Astrocyte of the spinal cord (primary cell): Measurements from ENCODE around the gene LCP2.

Source experiments
- DNase-seq: peaks from one replicate; pipeline ENCODE4 v3.0.0; 2011; ENCODE audit warnings: low read depth, low spot score
- H3K4me3 ChIP-seq: 2 replicates; pipeline ENCODE4 v1.5.1; 2011; ENCODE audit warnings: low read depth, mild to moderate bottlenecking, low read length, moderate library complexity
- in situ Hi-C: cut with HindIII; loops from 2 replicates; pipeline ENCODE4 v1.10.0; 2017; ENCODE audit warnings: low sequenced_read_pairs
- TF ChIP-seq, protein P1 (sequence below): IDR thresholded peaks from 2 replicates; pipeline ENCODE4 v1.5.1; 2012; ENCODE audit warnings: low read depth, mild to moderate bottlenecking, low read length, inconsistent platforms

The LCP2 gene

DNA sequence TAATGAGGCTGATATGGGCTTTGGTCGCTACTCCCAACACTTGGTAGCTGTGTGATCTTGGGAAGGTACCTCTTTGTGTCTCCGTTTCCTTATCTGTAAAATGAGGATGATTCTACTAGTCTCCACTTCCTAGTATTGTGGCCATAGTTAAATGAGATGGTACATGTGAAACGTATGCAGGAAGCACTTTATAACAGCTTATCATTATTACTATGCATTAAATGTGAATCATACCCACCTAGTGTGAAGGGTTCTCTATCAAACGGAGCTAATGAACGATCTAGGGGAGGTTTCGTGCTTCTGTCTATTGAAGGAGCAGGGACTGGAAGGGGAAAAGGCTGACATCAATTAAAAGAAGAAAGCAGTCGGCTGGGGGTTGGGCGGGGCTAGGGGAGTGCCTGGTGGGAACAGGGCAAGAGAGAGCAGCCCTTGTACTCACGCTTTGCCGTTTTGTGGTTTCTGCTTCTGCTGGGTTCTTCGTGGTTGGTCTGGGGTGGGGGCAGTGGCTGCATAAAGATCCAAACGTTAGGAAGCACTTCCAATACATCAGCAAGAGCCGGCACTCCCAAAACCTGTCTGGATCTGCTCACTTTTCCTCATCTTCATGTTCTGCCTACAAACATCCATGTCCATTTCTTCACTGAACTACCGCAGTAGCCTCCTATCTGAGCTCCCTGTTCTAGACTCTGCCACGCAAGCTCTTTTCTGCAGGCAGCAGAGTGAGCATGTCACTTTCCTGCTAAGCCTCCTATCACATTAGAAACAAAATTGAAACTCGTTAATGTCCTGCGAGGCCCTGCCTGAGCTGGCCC lies 30.8 kb downstream of the LCP2 start:
- no peak overlapping the region for H3K4me3 ChIP-seq
- TF ChIP-seq, protein P1, sequence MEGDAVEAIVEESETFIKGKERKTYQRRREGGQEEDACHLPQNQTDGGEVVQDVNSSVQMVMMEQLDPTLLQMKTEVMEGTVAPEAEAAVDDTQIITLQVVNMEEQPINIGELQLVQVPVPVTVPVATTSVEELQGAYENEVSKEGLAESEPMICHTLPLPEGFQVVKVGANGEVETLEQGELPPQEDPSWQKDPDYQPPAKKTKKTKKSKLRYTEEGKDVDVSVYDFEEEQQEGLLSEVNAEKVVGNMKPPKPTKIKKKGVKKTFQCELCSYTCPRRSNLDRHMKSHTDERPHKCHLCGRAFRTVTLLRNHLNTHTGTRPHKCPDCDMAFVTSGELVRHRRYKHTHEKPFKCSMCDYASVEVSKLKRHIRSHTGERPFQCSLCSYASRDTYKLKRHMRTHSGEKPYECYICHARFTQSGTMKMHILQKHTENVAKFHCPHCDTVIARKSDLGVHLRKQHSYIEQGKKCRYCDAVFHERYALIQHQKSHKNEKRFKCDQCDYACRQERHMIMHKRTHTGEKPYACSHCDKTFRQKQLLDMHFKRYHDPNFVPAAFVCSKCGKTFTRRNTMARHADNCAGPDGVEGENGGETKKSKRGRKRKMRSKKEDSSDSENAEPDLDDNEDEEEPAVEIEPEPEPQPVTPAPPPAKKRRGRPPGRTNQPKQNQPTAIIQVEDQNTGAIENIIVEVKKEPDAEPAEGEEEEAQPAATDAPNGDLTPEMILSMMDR: no peak
- no peak for DNase-seq
- in situ Hi-C loops: no loop called here

DNA sequence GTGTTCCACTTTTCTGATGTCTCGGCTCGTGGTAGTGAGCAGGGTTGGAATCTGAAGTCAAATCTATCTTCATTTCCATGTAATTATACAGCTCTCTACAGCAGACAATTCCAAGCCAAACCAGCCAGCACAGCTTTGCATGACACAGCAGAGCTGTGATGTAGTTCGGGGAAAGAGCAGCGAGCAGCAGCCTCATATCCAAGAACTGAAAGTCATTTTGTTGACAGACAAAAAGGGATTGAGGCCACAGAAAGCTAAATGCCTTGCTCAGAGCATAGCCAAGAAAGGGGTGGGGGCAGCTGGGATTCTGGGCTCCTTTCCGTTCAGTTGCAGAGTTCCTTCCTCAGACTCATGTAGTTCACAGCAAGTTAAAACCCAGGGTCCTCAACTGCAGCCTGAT lies 32.1 kb downstream of the LCP2 start:
- H3K4me3 ChIP-seq: no peak overlapping the region
- no peak for DNase-seq
- TF ChIP-seq, protein P1: no peak
- in situ Hi-C loops: no loop called here

DNA sequence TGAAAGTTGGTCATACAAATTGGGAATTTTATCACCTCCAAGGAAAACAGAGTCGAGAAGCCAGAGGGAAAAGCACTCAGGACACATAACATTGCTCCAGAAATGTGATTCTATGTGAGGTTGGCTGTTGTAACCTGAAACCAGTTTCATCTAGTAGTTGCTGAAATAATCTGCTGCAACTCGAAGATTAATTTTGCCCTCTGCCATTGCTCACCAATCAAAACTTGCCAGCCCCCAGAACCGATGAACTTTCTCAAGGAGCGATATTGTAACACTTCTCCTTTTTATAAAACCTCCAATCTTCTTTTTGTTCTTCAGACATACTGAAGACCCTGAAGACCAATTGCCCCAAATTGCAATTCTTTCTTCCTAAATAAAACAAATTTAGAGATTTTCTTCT lies 33.7 kb downstream of the LCP2 start:
- H3K4me3 ChIP-seq: no peak overlapping the region
- TF ChIP-seq, protein P1: no peak
- DNase-seq: no peak
- in situ Hi-C loops: no loop called here

DNA sequence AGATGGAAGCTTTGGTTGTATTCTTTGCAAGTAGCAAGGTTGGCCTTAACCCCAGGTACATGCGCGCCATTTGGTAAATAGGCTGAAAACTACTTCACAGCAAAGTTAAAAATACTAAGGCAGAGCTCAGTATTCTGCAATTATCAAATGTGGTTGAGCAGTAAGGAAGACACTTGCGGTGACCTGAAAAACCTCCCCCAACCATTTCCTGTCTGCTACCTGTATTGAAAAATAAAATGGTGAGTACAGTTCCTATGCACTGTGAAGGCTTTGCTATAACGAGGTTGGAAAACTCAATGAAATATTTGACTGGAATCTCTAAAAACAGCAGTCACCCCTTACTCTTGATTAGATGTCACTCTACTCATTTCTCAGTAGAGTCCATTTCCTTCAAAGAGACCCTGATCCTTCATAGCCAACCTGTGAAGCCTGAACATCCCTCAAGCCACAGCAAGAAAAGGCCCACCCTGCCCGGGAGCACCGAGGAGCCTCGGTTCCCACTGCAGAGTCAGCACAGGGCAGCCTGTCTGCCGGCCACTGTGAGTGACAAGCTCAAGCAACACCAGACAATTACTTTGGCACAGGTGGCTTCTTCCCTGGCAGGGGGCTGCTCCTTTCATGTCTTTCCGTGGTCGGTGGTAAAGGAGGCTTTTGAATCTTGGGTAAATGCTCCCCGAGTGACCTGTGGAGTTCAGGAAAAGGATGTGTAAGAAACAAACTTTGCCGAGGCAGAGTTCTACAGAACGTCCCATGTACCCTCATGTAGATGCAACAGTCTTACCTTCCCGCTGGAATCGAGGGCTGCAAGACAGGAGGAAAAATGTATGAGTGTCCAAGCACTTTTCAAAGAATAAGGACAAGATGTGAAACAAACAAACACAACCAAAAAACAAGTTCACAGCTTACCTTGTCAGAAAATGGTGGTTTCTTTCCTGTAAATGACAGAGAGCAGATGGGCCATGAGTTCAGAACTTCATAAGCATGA lies 35.2 kb downstream of the LCP2 start:
- TF ChIP-seq, protein P1: no peak
- H3K4me3 ChIP-seq: no peak overlapping the region
- in situ Hi-C loops: no loop called here
- DNase-seq: no peak

DNA sequence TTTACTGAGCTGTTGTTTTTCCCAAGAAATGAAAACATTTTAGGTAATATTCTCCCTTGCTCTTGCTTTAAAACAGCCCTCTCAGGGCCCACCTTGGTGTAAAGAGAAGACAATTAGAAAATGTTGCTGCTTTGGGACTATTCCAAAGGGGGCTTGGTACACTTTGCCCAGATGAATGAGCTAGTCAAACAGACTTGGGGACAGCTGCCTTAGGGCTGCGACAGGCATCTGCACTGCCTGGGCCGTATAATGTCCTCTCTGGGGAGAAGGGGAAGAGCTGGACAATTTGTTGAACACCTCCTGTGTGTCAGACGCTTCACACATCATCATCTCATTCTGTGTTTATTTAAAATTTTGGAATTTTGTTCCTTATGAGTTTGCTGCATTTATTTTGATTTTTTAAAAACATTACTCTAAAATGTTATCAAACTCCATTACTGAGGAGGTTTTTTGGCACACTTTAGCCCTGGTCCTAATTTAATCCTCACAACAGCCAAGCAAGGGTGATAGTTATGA lies 36.0 kb downstream of the LCP2 start:
- TF ChIP-seq, protein P1: no peak
- H3K4me3 ChIP-seq: no peak overlapping the region
- no peak for DNase-seq
- in situ Hi-C loops: no loop called here

DNA sequence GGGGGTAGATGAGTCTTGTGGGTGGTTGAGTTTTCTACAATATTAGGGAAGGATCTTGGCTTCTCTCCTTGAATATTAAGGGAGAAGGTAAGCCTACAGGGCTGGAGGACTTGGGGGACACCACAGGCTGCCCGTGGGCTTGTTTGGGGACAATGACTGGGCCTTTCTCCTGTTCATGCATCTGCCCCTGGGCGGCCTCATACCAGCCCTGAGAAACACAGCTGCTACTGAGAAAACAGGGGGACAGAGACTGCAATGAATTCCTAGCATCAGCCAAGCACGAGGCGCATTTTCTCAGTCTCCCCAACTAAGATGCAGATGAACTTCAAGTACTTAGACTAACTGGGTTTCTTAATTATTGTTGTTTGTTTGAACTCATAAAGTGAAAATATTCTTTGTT lies 40.2 kb downstream of the LCP2 start:
- DNase-seq: no peak
- TF ChIP-seq, protein P1: no peak
- H3K4me3 ChIP-seq: no peak overlapping the region
- in situ Hi-C loops: no loop called here
